SIG-M5 (cell line): ENCODE measurements around the gene DLEC1.

Experiments used
- DNase-seq: peaks from one replicate; lab custom pipeline; 2025; lab: John Stamatoyannopoulos, UW

DLEC1 gene

GRCh38 chr3:38001456-38002081 is 37.4 kb upstream of the DLEC1 start:
- DNase-seq = no peak

- DNase-seq = no peak
These were observed 36.6 kb upstream of the DLEC1 start for GRCh38 chr3:38002291-38002876.

- DNase-seq = no peak
These were observed 36.1 kb upstream of the DLEC1 start for GRCh38 chr3:38002940-38003339.

GRCh38 chr3:38003371-38003816 is 35.6 kb upstream of the DLEC1 start:
- no peak for DNase-seq

GRCh38 chr3:38003817-38004414 is 35.1 kb upstream of the DLEC1 start:
- no peak for DNase-seq

GRCh38 chr3:38004415-38005075 is 34.5 kb upstream of the DLEC1 start:
- DNase-seq = no peak

GRCh38 chr3:38005076-38006020 is 33.7 kb upstream of the DLEC1 start:
- DNase-seq = no peak

- no peak for DNase-seq
These were observed 33.0 kb upstream of the DLEC1 start for GRCh38 chr3:38006031-38006430.

- no peak for DNase-seq
These were observed 32.5 kb upstream of the DLEC1 start for GRCh38 chr3:38006445-38006995.

GRCh38 chr3:38007754-38008090 is 31.3 kb upstream of the DLEC1 start:
- DNase-seq = no peak

- no peak for DNase-seq
These were observed 30.8 kb upstream of the DLEC1 start for GRCh38 chr3:38008191-38008701.

- no peak for DNase-seq
These were observed 29.9 kb upstream of the DLEC1 start for GRCh38 chr3:38008971-38009580.

GRCh38 chr3:38009807-38010591 is 29.0 kb upstream of the DLEC1 start:
- DNase-seq = no peak

GRCh38 chr3:38011111-38011510 is 27.9 kb upstream of the DLEC1 start:
- no peak for DNase-seq

- no peak for DNase-seq
These were observed 23.5 kb upstream of the DLEC1 start for GRCh38 chr3:38015485-38015884.

GRCh38 chr3:38015984-38016383 is 23.0 kb upstream of the DLEC1 start:
- DNase-seq = no peak

- no peak for DNase-seq
These were observed 22.6 kb upstream of the DLEC1 start for GRCh38 chr3:38016410-38016809.

GRCh38 chr3:38016847-38017444 is 22.1 kb upstream of the DLEC1 start:
- DNase-seq = no peak

GRCh38 chr3:38017445-38018295 is 21.3 kb upstream of the DLEC1 start:
- no peak for DNase-seq
